Bronchial epithelial cell (primary cell): ENCODE results near the gene DBP. TPM values are rescaled to one million over a fixed set of nuclear protein-coding genes. Genes with fewer than 3 reads are reported as not detected.
"Not testable (repeated sequence)": the region's sequence is repeated elsewhere in the genome, so short reads cannot be mapped to it uniquely, and the experiment has no call there.

Source experiments
- DNase-seq: peaks from one replicate; pipeline ENCODE4 v3.0.0-alpha.2; 2010; ENCODE audit warnings: low read depth
- FAIRE-seq: peaks from 2 replicates; lab custom pipeline; 2011; peaks lifted over from hg19 to GRCh38; lab: Jason Lieb, UNC
- H3K27me3 ChIP-seq: 2 replicates; pipeline ENCODE4 v1.5.1; 2011; ENCODE audit warnings: low read length; ENCODE audit not compliant: control insufficient read depth, insufficient read depth
- H3K36me3 ChIP-seq: 2 replicates; pipeline ENCODE4 v1.5.1; 2011; ENCODE audit warnings: low read length; ENCODE audit not compliant: control insufficient read depth, insufficient read depth
- H3K4me3 ChIP-seq: 2 replicates; pipeline ENCODE4 v1.5.1; 2011; ENCODE audit warnings: mild to moderate bottlenecking, low read depth, low read length, control low read depth
- CTCF ChIP-seq: IDR thresholded peaks from 2 replicates; pipeline ENCODE4 v1.5.1; 2011; ENCODE audit warnings: mild to moderate bottlenecking, moderate library complexity, low read length, control low read depth, inconsistent platforms; ENCODE audit not compliant: insufficient read depth, severe bottlenecking
- total RNA-seq: library from RNA; depleted of rRNA; stranded (reverse); fragments of >200 nt; gene quantifications from 2 replicates; pipeline ENCODE4 v1.2.1, GENCODE V29; 2014

Gene DBP
- total RNA-seq, 1 donor from 2014 or later, result 6.6 TPM

- Histone ChIP-seq H3K4me3 (no peak overlapping the region), H3K27me3 (no peaks in the 10 kb centered on the region), H3K36me3 (peaks cover 7% of the 10 kb centered on the region)
- TF ChIP-seq CTCF, result peak; percentile 5
- DNase-seq (peak; percentile 84), FAIRE-seq (peak; percentile 91)
These were observed 4.5 kb downstream of the DBP start for GRCh38 chr19:48632692-48633147.

GRCh38 chr19:48632286-48632685 lies 4.9 kb downstream of the DBP start:
- H3K27me3 ChIP-seq, H3K4me3 ChIP-seq, DNase-seq, FAIRE-seq, H3K36me3 ChIP-seq: not testable (repeated sequence)

GRCh38 chr19:48631225-48631624 lies 6.0 kb downstream of the DBP start:
- no peak for DNase-seq
- TF ChIP-seq CTCF, result no peak
- Histone ChIP-seq H3K27me3 (no peaks in the 10 kb centered on the region), H3K4me3 (no peak overlapping the region), H3K36me3 (peaks cover 7% of the 10 kb centered on the region)
- no peak for FAIRE-seq

GRCh38 chr19:48630296-48631063 lies 6.7 kb downstream of the DBP start:
- no peak overlapping the region for H3K4me3 ChIP-seq
- DNase-seq, result no peak

GRCh38 chr19:48629599-48630295 lies 7.4 kb downstream of the DBP start:
- no peak for FAIRE-seq
- no peak for TF ChIP-seq CTCF
- Histone ChIP-seq H3K4me3 (no peak overlapping the region), H3K27me3 (no peaks in the 10 kb centered on the region), H3K36me3 (peaks cover 7% of the 10 kb centered on the region)
- DNase-seq, result no peak

More at GRCh38 chr19:48630296-48631063, 6.7 kb downstream of the DBP start:
- Histone ChIP-seq H3K27me3 (no peaks in the 10 kb centered on the region), H3K36me3 (peaks cover 7% of the 10 kb centered on the region)
- no peak for TF ChIP-seq CTCF
- no peak for FAIRE-seq

- Histone ChIP-seq H3K36me3 (peaks cover 7% of the 10 kb centered on the region), H3K4me3 (no peak overlapping the region), H3K27me3 (no peaks in the 10 kb centered on the region)
- TF ChIP-seq CTCF, result no peak
- no peak for DNase-seq
- no peak for FAIRE-seq
These were observed 7.9 kb downstream of the DBP start for GRCh38 chr19:48629297-48629598.
